GM10266 (cell line): ENCODE results near the gene SLC35G3.

ENCODE experiments used
- DNase-seq: peaks from one replicate; pipeline ENCODE4 v3.0.0; 2012; ENCODE audit errors: extremely low spot score
- CTCF ChIP-seq: IDR thresholded peaks from 2 replicates; pipeline ENCODE4 v1.5.1; 2012; ENCODE audit warnings: mild to moderate bottlenecking, low read depth; ENCODE audit not compliant: control insufficient read depth, insufficient read depth; ENCODE audit errors: missing control alignments

SLC35G3 gene

DNA sequence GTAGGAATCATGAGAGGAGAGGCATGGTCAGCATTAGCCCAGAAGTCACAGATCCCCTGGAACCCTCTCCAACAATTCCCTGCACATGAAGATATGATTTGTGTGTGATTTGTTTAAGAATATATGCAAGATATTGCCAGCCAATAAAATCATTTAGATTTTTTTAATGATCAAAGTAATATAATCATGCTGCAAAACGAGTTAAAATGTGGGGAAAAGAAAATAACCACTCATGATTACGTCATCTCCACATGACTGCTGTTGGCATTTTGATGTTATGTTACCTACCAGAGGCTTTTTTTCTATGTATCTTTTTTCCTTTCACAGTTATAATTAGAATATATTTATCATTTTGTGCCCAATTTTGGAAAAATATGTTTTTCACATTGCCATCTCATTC, 22.4 kb downstream of the SLC35G3 start:
- no peak for TF ChIP-seq CTCF
- no peak for DNase-seq

GRCh38 chr17:35170968-35171771, 23.0 kb downstream of the SLC35G3 start:
- TF ChIP-seq CTCF, result peak; percentile 5
- DNase-seq, result no peak

DNA sequence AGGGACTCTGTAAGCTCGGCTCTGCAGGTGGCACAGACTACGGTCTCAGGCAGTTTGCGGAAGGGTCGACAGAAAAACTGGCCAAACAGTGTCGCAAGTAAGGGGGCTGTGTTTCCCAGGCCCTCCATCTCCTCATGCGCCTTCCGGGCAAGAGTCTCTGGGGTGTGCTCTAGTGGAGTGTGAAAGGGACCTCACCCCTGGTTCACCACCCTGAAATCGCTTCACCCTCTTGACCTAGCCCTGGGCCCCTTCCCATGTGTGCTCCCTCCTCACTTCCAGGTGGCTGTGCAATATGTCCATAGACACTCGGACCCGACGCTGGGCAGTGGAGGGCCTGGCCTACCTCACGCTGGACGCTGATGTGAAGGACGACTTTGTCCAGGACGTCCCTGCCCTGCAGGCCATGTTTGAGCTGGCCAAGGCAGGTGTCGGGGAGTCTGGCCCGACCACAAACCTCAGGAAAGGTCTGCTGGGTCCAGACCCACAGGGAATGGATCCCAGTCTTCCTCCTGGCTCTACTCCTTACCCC, 24.3 kb downstream of the SLC35G3 start:
- no peak for TF ChIP-seq CTCF
- no peak for DNase-seq

DNA sequence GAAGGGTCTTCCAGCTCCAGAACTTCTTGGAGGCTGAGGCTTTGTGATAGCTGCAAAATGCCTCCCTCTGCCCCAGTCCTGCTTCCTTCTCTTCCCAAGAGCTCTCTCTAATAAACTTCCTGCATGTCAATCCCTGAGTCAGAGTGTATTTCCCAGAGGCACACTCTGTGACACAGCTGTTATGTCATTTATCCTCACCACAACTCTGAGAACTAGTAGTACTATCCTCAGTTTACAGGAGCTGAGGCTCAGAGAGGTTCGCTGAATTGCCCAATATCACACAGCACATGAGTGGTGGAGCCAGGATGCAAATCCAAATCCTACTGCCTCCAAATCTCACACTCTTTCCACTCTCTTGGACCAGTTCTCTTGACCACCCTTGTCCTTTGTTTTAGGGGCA, 26.5 kb downstream of the SLC35G3 start:
- no peak for DNase-seq
- no peak for TF ChIP-seq CTCF

DNA sequence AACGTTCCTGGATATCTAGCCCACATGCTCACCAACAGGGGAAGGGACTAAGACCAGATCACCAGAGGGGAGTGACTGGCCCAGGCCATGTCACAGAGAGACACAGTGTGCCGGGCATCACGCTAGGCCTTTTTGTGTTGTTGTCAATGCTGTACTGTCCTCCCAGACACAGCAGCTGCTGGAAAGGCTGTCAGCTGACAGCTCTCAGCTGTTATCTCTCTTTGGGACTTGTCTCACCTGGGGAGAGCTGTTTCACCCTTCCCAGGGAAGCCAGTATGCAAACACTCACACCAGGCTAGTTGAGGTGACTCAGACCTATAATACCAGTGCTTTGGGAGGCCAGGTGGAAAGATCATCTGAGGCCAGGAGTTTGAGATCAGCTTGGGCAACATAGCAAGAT, 27.1 kb downstream of the SLC35G3 start:
- no peak for TF ChIP-seq CTCF
- no peak for DNase-seq

DNA sequence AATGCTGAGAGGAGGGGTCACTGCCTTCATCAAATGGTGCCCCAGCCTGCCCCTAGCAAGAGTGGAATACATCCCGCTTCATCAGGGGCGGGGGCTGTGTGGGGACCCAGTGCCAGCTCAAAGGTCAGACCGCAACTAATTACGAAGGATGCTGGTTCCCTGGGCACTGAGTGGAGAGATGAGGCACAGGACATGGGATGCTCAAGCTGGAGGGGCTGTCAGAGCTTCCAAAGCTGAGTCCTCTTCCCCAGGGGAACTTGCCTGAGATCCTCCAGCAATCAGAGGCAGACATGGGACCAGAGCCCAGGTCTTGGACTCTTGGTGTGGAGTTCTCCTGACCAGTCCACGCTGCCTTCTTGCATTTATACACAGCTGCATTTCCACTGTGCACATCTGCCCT, 27.7 kb downstream of the SLC35G3 start:
- no peak for TF ChIP-seq CTCF
- no peak for DNase-seq

DNA sequence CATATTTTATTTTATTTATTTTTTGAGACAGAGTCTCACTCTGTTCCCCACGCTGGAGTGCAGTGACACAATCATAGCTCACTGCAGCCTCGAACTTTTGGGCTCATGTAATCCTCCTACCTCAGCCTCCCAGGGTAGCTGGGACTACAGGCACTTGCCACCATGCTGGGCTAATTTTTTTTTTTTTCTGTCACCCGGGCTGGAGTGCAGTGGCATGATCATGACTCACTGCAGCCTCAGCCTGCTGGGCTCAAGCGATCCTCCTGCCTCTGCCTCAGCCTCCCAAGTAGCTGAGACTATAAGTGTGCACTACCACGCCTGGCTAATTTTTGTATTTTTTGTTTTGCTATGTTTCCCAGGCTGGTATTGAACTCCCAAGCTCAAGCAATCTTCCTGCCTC, 29.5 kb downstream of the SLC35G3 start:
- TF ChIP-seq CTCF, result no peak
- DNase-seq, result no peak
